K562 (cell line): ENCODE measurements around the gene CEP85L. TPM values are rescaled to one million over a fixed set of nuclear protein-coding genes. Genes with fewer than 3 reads are reported as not detected.

Source experiments
- ATAC-seq: fragments of 200-7000 bp; cut with Tn5 transposase; 3 replicates; pipeline ENCODE4 v1.9.1; 2020; ENCODE audit warnings: moderate library complexity
- BruUV-seq: library from RNA; stranded (reverse); fragments of 400-500 nt; replicated peaks from 2 replicates; lab custom pipeline; 2021; lab: Mats Ljungman, UMichigan
- CTCF ChIA-PET: fragments of 300-600 bp; formaldehyde crosslinking; extraction: SDS; loops from one replicate; lab custom pipeline; 2021; ENCODE audit warnings: low intra/inter-chr PET ratio; lab: Yijun Ruan, JAX
- POLR2A ChIA-PET: fragments of 300-600, 350-650 bp; sonication (Branson Sonifier 250); formaldehyde crosslinking; extraction: SDS; loops from one replicate; lab custom pipeline; 2021; ENCODE audit warnings: antibody characterized with exemption, inconsistent platforms; lab: Yijun Ruan, JAX
- DNase-seq, 4 experiments: peaks; one replicate each; pipeline versions ENCODE4 v3.0.0 to v3.0.0-alpha.2; 2011 to 2018; ENCODE audit warnings: low spot score in 3 of 4, mixed read lengths in 3 of 4; ENCODE audit errors: extremely low read depth in 1 of 4
- FAIRE-seq: peaks from 2 replicates; lab custom pipeline; 2011; peaks lifted over from hg19 to GRCh38; lab: Jason Lieb, UNC
- H2AFZ ChIP-seq: 2 replicates; pipeline ENCODE4 v1.6.0; 2011; ENCODE audit warnings: low read depth, low read length, control low read depth, inconsistent platforms
- H3K27ac ChIP-seq: fragments of 200-600 bp; 3 replicates; pipeline ENCODE4 v1.8.0; 2011; ENCODE audit warnings: low read depth, mild to moderate bottlenecking, control low read depth, inconsistent platforms, low read length, moderate library complexity, mixed read lengths; ENCODE audit errors: extremely low read depth
- H3K27me3 ChIP-seq, 2 experiments: fragments of 300-600 bp in 1 of 2; 2 replicates in 1 of 2; 3 replicates in 1 of 2; pipeline versions ENCODE4 v1.6.0 to v1.8.0; 2011; ENCODE audit warnings: inconsistent platforms in 2 of 2, low read length in 2 of 2, mild to moderate bottlenecking in 1 of 2, mixed read lengths in 1 of 2, moderate library complexity in 1 of 2; ENCODE audit not compliant: control insufficient read depth in 2 of 2, insufficient read depth in 2 of 2
- H3K36me3 ChIP-seq: fragments of 300-600 bp; 3 replicates; pipeline ENCODE4 v1.8.0; 2011; ENCODE audit warnings: mild to moderate bottlenecking, low read length, inconsistent platforms; ENCODE audit not compliant: control insufficient read depth, insufficient read depth
- H3K4me1 ChIP-seq, 2 experiments: fragments of 200-600 bp in 1 of 2; replicated peaks in 1 of 2; 2 replicates in 1 of 2; 3 replicates in 1 of 2; pipeline versions ENCODE4 v1.5.1 to v1.8.0; 2011; ENCODE audit warnings: inconsistent platforms in 2 of 2, low read length in 2 of 2, mild to moderate bottlenecking in 1 of 2, mixed read lengths in 1 of 2, moderate library complexity in 1 of 2; ENCODE audit not compliant: control insufficient read depth in 2 of 2, insufficient read depth in 2 of 2
- H3K4me2 ChIP-seq: 2 replicates; pipeline ENCODE4 v1.6.1; 2011; ENCODE audit warnings: low read length, control low read depth, inconsistent platforms, mixed read lengths; ENCODE audit not compliant: insufficient read depth
- H3K4me3 ChIP-seq: fragments of 200-600 bp; sonication (generic), shearing (Covaris generic); 2 replicates; pipeline ENCODE4 v1.5.1; 2016; ENCODE audit warnings: control low read depth, inconsistent platforms
- H3K79me2 ChIP-seq: fragments of 200-600 bp; 3 replicates; pipeline ENCODE4 v1.8.0; 2011; ENCODE audit warnings: low read length, inconsistent platforms; ENCODE audit not compliant: control insufficient read depth, insufficient read depth
- H3K9ac ChIP-seq, 2 experiments: 2 replicates each; pipeline versions ENCODE4 v1.6.0 to v1.6.1; 2011; ENCODE audit warnings: low read depth in 2 of 2, low read length in 2 of 2, control low read depth in 1 of 2, inconsistent platforms in 1 of 2, mild to moderate bottlenecking in 1 of 2, mixed read lengths in 1 of 2; ENCODE audit not compliant: insufficient read depth in 1 of 2
- H3K9me1 ChIP-seq: one replicate; pipeline ENCODE4 v1.6.0; 2011; ENCODE audit warnings: inconsistent platforms, mild to moderate bottlenecking, low read length, moderate library complexity; ENCODE audit not compliant: control insufficient read depth, insufficient read depth
- H3K9me3 ChIP-seq: replicated peaks from 2 replicates; pipeline ENCODE4 v1.5.1; 2011; ENCODE audit warnings: low read depth, low read length, inconsistent platforms; ENCODE audit not compliant: control insufficient read depth, insufficient read depth
- H4K20me1 ChIP-seq: replicated peaks from 2 replicates; pipeline ENCODE4 v1.6.1; 2011; ENCODE audit warnings: low read length, inconsistent platforms, mixed read lengths; ENCODE audit not compliant: control insufficient read depth, insufficient read depth
- IFI16 ChIP-seq: fragments of 250-450 bp; sonication (Bioruptor Pico); IDR thresholded peaks from 2 replicates; pipeline ENCODE4 v2.1.2; 2022; ENCODE audit warnings: mild to moderate bottlenecking, inconsistent platforms
- MCM3 ChIP-seq: fragments of 450-650 bp; IDR thresholded peaks from 2 replicates; pipeline ENCODE4 v1.6.1; 2016
- MECOM ChIP-seq: fragments of 250-450 bp; sonication (Bioruptor Pico); IDR thresholded peaks from 2 replicates; pipeline ENCODE4 v1.8.0; 2022; ENCODE audit warnings: inconsistent platforms
- U2AF1 ChIP-seq: fragments of 200-400 bp; formaldehyde crosslinking; optimal IDR thresholded peaks from 2 replicates; pipeline ENCODE3; 2017; ENCODE audit warnings: mild to moderate bottlenecking, low read depth, low read length, moderate library complexity
- ZNF143 ChIP-seq: sonication (generic); formaldehyde crosslinking; IDR thresholded peaks from 2 replicates; pipeline ENCODE4 v1.9.0; 2022; ENCODE audit warnings: mild to moderate bottlenecking, missing genetic modification reagents
- ZNF146 ChIP-seq: IDR thresholded peaks from one replicate; pipeline ENCODE4 v1.6.1; 2018; ENCODE audit warnings: missing compliant biosample characterization; ENCODE audit not compliant: unreplicated experiment
- ZNF764 ChIP-seq: fragments of 250-450 bp; sonication (Bioruptor Pico); IDR thresholded peaks from 2 replicates; pipeline ENCODE4 v1.4.0; 2020; ENCODE audit warnings: low read depth, mild to moderate bottlenecking, moderate library complexity
- WGBS: fragments of 100-300 bp; shearing (Covaris generic); methylation state at CpG from one replicate; pipeline ENCODE4 v1.1.6; 2016; ENCODE audit warnings: low coverage, mixed read lengths; ENCODE audit not compliant: insufficient coverage; ENCODE audit errors: missing lambda C conversion rate; 5-methylcytosine and 5-hydroxymethylcytosine counted together
- in situ Hi-C: fragments of 300-500 bp; cut with MboI; formaldehyde crosslinking; loops from 4 replicates; pipeline ENCODE4 v1.15.0; 2018; ENCODE audit warnings: inconsistent platforms, mixed read lengths
- intact Hi-C: fragments of 100-400 bp; cut with micrococcal nuclease; formaldehyde crosslinking; loops from 2 replicates; pipeline ENCODE4 v1.14.2; 2022
- polyA plus RNA-seq, 8 experiments: library from polyadenylated mRNA; depleted of rRNA in 4 of 8; stranded (reverse) in 5 of 8; unstranded in 3 of 8; fragments of >200 nt; fragmentation: Nextera tagmentation in 2 of 8; fragmentation: Illumina TruSeq in 1 of 8; extraction: Ambion mirVana in 2 of 8; extraction: Trizol in 1 of 8; gene quantifications; 2 replicates each; pipeline versions ENCODE4 v1.2.1 to v1.2.3, GENCODE V29; 2011 to 2014; ENCODE audit warnings: inconsistent platforms in 1 of 8, missing spikeins in 1 of 8
- total RNA-seq, 7 experiments: library from RNA; depleted of rRNA in 6 of 7; stranded (reverse); fragments of >200 nt in 6 of 7; fragmentation: Illumina TruSeq in 2 of 7; extraction: Trizol in 2 of 7; gene quantifications; 2 replicates each; pipeline versions ENCODE4 v1.2.1 to v1.2.3, GENCODE V29; 2011 to 2021; ENCODE audit warnings: low replicate concordance in 1 of 7
- TF ChIP-seq, protein P1 (sequence below): fragments of 450-650 bp; IDR thresholded peaks from 2 replicates; pipeline ENCODE4 v1.6.1; 2016; ENCODE audit warnings: missing biosample characterization, missing genetic modification characterization
- TF ChIP-seq, protein P2 (sequence below): sonication (generic); formaldehyde crosslinking; IDR thresholded peaks from 2 replicates; pipeline ENCODE4 v1.8.0; 2023; ENCODE audit warnings: missing genetic modification reagents, mild to moderate bottlenecking, borderline replicate concordance

Gene CEP85L
- total and polyA plus RNA-seq, 9 of the 15 experiments (the other 6 are each of a cell fraction or from before 2014, with no cell fraction given), result 4.5 to 15.8 (median 8.3) TPM

DNA sequence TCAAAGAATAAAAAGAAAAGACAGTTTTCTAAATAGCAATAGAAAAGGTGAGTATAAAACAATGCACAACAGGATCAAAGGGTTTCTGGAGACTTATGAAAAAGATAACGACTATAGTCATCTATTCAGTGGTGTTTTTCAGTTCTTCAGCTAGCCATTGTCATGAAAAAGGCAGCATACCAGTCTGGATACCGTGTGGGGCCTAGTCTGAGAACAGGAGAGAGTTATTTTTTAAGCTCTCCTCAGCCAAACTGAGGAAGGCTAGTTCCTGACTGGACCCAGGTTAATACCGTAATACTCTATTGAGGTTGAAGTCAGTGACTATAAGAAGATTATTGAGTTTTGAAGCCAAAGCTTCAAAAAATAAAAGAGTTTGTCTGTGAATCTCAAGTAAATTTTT is 53.8 kb downstream of the CEP85L start:
- ChIA-PET POLR2A (no interaction called here), CTCF (no interaction called here)
- Histone ChIP-seq H3K9ac (no peak overlapping the region), H2AFZ (no peak overlapping the region), H3K27ac (no peak overlapping the region), H3K4me1 (no peaks in the 10 kb centered on the region), H3K9me1 (no peaks in the 10 kb centered on the region), H3K36me3 (no peaks in the 10 kb centered on the region), H3K9me3 (no peaks in the 10 kb centered on the region; the same call in 1 of the 2 replicates), H3K4me3 (no peak overlapping the region), H3K27me3 (no peaks in the 10 kb centered on the region), H4K20me1 (no peaks in the 10 kb centered on the region), H3K4me2 (no peak overlapping the region), H3K79me2 (peaks cover 12% of the 10 kb centered on the region; the same call in 2 of the 3 replicates)
- in situ Hi-C loops (no loop called here), intact Hi-C loops (no loop called here)
- TF ChIP-seq U2AF1 (no peak), MECOM (no peak), IFI16 (CRISPR knock-in tag) (no peak), ZNF764 (CRISPR knock-in tag) (no peak), ZNF146 (CRISPR knock-in tag) (no peak), ZNF143 (CRISPR knock-in tag) (no peak), MCM3 (no peak)
- TF ChIP-seq, protein P1, sequence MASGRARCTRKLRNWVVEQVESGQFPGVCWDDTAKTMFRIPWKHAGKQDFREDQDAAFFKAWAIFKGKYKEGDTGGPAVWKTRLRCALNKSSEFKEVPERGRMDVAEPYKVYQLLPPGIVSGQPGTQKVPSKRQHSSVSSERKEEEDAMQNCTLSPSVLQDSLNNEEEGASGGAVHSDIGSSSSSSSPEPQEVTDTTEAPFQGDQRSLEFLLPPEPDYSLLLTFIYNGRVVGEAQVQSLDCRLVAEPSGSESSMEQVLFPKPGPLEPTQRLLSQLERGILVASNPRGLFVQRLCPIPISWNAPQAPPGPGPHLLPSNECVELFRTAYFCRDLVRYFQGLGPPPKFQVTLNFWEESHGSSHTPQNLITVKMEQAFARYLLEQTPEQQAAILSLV (tag), result no peak
- TF ChIP-seq, protein P2, sequence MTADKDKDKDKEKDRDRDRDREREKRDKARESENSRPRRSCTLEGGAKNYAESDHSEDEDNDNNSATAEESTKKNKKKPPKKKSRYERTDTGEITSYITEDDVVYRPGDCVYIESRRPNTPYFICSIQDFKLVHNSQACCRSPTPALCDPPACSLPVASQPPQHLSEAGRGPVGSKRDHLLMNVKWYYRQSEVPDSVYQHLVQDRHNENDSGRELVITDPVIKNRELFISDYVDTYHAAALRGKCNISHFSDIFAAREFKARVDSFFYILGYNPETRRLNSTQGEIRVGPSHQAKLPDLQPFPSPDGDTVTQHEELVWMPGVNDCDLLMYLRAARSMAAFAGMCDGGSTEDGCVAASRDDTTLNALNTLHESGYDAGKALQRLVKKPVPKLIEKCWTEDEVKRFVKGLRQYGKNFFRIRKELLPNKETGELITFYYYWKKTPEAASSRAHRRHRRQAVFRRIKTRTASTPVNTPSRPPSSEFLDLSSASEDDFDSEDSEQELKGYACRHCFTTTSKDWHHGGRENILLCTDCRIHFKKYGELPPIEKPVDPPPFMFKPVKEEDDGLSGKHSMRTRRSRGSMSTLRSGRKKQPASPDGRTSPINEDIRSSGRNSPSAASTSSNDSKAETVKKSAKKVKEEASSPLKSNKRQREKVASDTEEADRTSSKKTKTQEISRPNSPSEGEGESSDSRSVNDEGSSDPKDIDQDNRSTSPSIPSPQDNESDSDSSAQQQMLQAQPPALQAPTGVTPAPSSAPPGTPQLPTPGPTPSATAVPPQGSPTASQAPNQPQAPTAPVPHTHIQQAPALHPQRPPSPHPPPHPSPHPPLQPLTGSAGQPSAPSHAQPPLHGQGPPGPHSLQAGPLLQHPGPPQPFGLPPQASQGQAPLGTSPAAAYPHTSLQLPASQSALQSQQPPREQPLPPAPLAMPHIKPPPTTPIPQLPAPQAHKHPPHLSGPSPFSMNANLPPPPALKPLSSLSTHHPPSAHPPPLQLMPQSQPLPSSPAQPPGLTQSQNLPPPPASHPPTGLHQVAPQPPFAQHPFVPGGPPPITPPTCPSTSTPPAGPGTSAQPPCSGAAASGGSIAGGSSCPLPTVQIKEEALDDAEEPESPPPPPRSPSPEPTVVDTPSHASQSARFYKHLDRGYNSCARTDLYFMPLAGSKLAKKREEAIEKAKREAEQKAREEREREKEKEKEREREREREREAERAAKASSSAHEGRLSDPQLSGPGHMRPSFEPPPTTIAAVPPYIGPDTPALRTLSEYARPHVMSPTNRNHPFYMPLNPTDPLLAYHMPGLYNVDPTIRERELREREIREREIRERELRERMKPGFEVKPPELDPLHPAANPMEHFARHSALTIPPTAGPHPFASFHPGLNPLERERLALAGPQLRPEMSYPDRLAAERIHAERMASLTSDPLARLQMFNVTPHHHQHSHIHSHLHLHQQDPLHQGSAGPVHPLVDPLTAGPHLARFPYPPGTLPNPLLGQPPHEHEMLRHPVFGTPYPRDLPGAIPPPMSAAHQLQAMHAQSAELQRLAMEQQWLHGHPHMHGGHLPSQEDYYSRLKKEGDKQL (CRISPR knock-in tag), result no peak
- ATAC-seq, result no peak
- BruUV-seq, result no TSS peak
- no peak for FAIRE-seq
- no peak for DNase-seq
- WGBS, result 63% methylated on average over 3 of the region's 3 CpGs
